ENCODE data around the gene STARD10. TPM values are rescaled to one million over a fixed set of nuclear protein-coding genes. Genes with fewer than 3 reads are reported as not detected.

STARD10 gene
- total and polyA plus RNA-seq, 2 experiments from 2014 or later: 16.6 to 20.5 TPM

- no peak overlapping the region for H3K4me2 ChIP-seq
- H2AFZ ChIP-seq: no peak overlapping the region
- H3K36me3 ChIP-seq (ENCODE audit: insufficient read depth): no peaks in the 10 kb centered on the region
- H3F3A ChIP-seq (replicated peaks; ENCODE audit: low read depth): no peaks in the 10 kb centered on the region
- no peaks in the 10 kb centered on the region; the same call in 1 of the 2 replicates for H4K20me1 ChIP-seq (replicated peaks; ENCODE audit: insufficient read depth)
- Mint-ChIP-seq H3K4me1 (peaks cover 8% of the 10 kb centered on the region; the same call in 2 of the 3 replicates), H3K4me3 (no peak overlapping the region), H3K36me3 (ENCODE audit: low read depth) (no peaks in the 10 kb centered on the region), H3K27me3 (ENCODE audit: insufficient read depth, low read depth, poor library complexity) (peaks cover 9% of the 10 kb centered on the region), H3K9me3 (no peaks in the 10 kb centered on the region), H3K27ac (0 out of 2 replicates have a peak overlapping the region, but pooled peaks have one; percentile 0)
- H3K79me2 ChIP-seq (replicated peaks; ENCODE audit: insufficient read depth): no peaks in the 10 kb centered on the region
- H3K4me1 ChIP-seq (ENCODE audit: insufficient read depth): peaks cover 7% of the 10 kb centered on the region
- DNase-seq (ENCODE audit: low spot score) (no peak), ATAC-seq (no peak)
- no peaks in the 10 kb centered on the region for H3K27me3 ChIP-seq (ENCODE audit: insufficient read depth)
- TF ChIP-seq NANOG (IDR thresholded peaks at IDR 0.05; ENCODE audit: borderline replicate concordance) (no peak), ZNF462 (CRISPR knock-in tag; IDR thresholded peaks at IDR 0.05) (no peak), REST (IDR thresholded peaks at IDR 0.05; ENCODE audit: unreplicated experiment) (no peak), ZNF331 (CRISPR knock-in tag; IDR thresholded peaks at IDR 0.05; ENCODE audit: low read depth) (no peak), STAT1 (IDR thresholded peaks at IDR 0.05; ENCODE audit: unreplicated experiment) (no peak), POLR2AphosphoS5 (IDR thresholded peaks at IDR 0.05; ENCODE audit: low read depth) (no peak), EZH2phosphoT487 (IDR thresholded peaks at IDR 0.05; ENCODE audit: unreplicated experiment) (no peak), ZNF114 (CRISPR knock-in tag; IDR thresholded peaks at IDR 0.05) (no peak), CREB1 (CRISPR knock-in tag; IDR thresholded peaks at IDR 0.05; ENCODE audit: low read depth) (no peak), ETS1 (IDR thresholded peaks at IDR 0.05) (no peak), JUNB (IDR thresholded peaks at IDR 0.05; ENCODE audit: unreplicated experiment) (no peak)
- no peak overlapping the region for H3K27ac ChIP-seq (ENCODE audit: low read depth)
- no peaks in the 10 kb centered on the region for H3K9me2 ChIP-seq (ENCODE audit: insufficient read depth)
- H3K4me3 ChIP-seq: no peak overlapping the region
These were observed 41.1 kb upstream of the STARD10 start for GRCh38 chr11:72834905-72835304.

All from GM23338 (cell line).